Bronchial epithelial cell (primary cell): ENCODE measurements around the gene ZNF586. TPM values are rescaled to one million over a fixed set of nuclear protein-coding genes. Genes with fewer than 3 reads are reported as not detected.

Experiments used
- DNase-seq: peaks from one replicate; pipeline ENCODE4 v3.0.0-alpha.2; 2010; ENCODE audit warnings: low read depth
- FAIRE-seq: peaks from 2 replicates; lab custom pipeline; 2011; peaks lifted over from hg19 to GRCh38; lab: Jason Lieb, UNC
- H3K27me3 ChIP-seq: 2 replicates; pipeline ENCODE4 v1.5.1; 2011; ENCODE audit warnings: low read length; ENCODE audit not compliant: control insufficient read depth, insufficient read depth
- H3K36me3 ChIP-seq: 2 replicates; pipeline ENCODE4 v1.5.1; 2011; ENCODE audit warnings: low read length; ENCODE audit not compliant: control insufficient read depth, insufficient read depth
- H3K4me3 ChIP-seq: 2 replicates; pipeline ENCODE4 v1.5.1; 2011; ENCODE audit warnings: mild to moderate bottlenecking, low read depth, low read length, control low read depth
- CTCF ChIP-seq: IDR thresholded peaks from 2 replicates; pipeline ENCODE4 v1.5.1; 2011; ENCODE audit warnings: mild to moderate bottlenecking, moderate library complexity, low read length, control low read depth, inconsistent platforms; ENCODE audit not compliant: insufficient read depth, severe bottlenecking
- total RNA-seq: library from RNA; depleted of rRNA; stranded (reverse); fragments of >200 nt; gene quantifications from 2 replicates; pipeline ENCODE4 v1.2.1, GENCODE V29; 2014

Gene ZNF586
- total RNA-seq, 1 donor from 2014 or later = 16.1 TPM

GRCh38 chr19:57747472-57747807 lies 22.0 kb upstream of the ZNF586 start:
- TF ChIP-seq CTCF = no peak
- Histone ChIP-seq H3K27me3 (no peaks in the 10 kb centered on the region), H3K36me3 (peaks cover 12% of the 10 kb centered on the region), H3K4me3 (peak overlapping the region; percentile 71)
- DNase-seq (no peak), FAIRE-seq (peak; percentile 32)

DNA sequence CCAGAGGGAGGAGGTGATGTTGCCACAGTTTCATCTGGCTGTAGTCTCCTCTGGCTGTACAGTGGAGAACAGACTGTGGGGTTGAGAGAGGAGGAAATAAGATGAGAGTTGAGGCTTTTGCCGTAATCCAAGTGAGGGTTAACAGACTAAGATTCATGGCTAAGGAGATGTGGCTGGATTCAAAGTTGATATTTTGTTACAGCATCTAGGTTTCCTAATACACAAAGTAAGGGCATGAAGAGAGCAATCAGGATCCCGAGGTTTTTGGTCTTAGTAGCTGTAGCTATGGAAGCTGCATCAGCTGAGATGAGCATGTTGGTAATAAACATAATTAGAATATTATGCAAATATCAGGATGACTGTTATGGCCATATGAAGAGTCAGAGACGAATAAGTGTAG lies 21.4 kb upstream of the ZNF586 start:
- no peak for FAIRE-seq
- peaks cover 14% of the 10 kb centered on the region for H3K36me3 ChIP-seq
- peak overlapping the region; percentile 71 for H3K4me3 ChIP-seq
- no peak for DNase-seq
- TF ChIP-seq CTCF = no peak
- no peaks in the 10 kb centered on the region for H3K27me3 ChIP-seq

GRCh38 chr19:57754091-57754673 lies 15.3 kb upstream of the ZNF586 start:
- no peak for DNase-seq
- H3K4me3 ChIP-seq = no peak overlapping the region
- H3K36me3 ChIP-seq = peaks cover 32% of the 10 kb centered on the region
- FAIRE-seq = no peak
- H3K27me3 ChIP-seq = no peaks in the 10 kb centered on the region
- TF ChIP-seq CTCF = no peak

GRCh38 chr19:57755031-57755430 lies 14.4 kb upstream of the ZNF586 start:
- DNase-seq (no peak), FAIRE-seq (no peak)
- peaks cover 38% of the 10 kb centered on the region for H3K36me3 ChIP-seq
- H3K27me3 ChIP-seq = no peaks in the 10 kb centered on the region
- no peak overlapping the region for H3K4me3 ChIP-seq
- no peak for TF ChIP-seq CTCF

GRCh38 chr19:57757941-57758340 lies 11.5 kb upstream of the ZNF586 start:
- no peak for TF ChIP-seq CTCF
- Histone ChIP-seq H3K36me3 (peaks cover 28% of the 10 kb centered on the region), H3K27me3 (no peaks in the 10 kb centered on the region), H3K4me3 (no peak overlapping the region)
- DNase-seq = no peak
- FAIRE-seq = no peak

GRCh38 chr19:57759096-57759495 lies 10.4 kb upstream of the ZNF586 start:
- no peak overlapping the region for H3K4me3 ChIP-seq
- DNase-seq = no peak
- H3K36me3 ChIP-seq = peaks cover 21% of the 10 kb centered on the region
- no peak for TF ChIP-seq CTCF
- no peak for FAIRE-seq
- H3K27me3 ChIP-seq = no peaks in the 10 kb centered on the region
